Tibial nerve (tissue), 4 donors: ENCODE data around the gene PDE1C.

Experiments
- CTCF ChIP-seq, 5 experiments: fragments of 200-600 bp in 3 of 5; fragments of 450-650 bp in 2 of 5; sonication (generic) in 3 of 5; IDR thresholded peaks; one replicate each; pipeline ENCODE4 v1.5.1; 2016 to 2019; ENCODE audit warnings: antibody characterized with exemption in 5 of 5, mild to moderate bottlenecking in 3 of 5, moderate library complexity in 2 of 5
- EP300 ChIP-seq, 2 donors: sonication (generic); formaldehyde crosslinking; IDR thresholded peaks; one replicate each; pipeline ENCODE4 v1.6.1; 2017; ENCODE audit warnings: antibody characterized with exemption in 2 of 2, mild to moderate bottlenecking in 1 of 2
- POLR2A ChIP-seq, 2 donors: fragments of 450-650 bp; IDR thresholded peaks; one replicate each; pipeline ENCODE4 v1.6.1; 2017; ENCODE audit warnings: antibody characterized with exemption in 2 of 2, mild to moderate bottlenecking in 2 of 2, moderate library complexity in 2 of 2

GRCh38 chr7:32026083-32026425 is 44.2 kb downstream of the PDE1C start:
- TF ChIP-seq POLR2A (IDR thresholded peaks at IDR 0.05) (no peak), CTCF (IDR thresholded peaks at IDR 0.05) (no peak), EP300 (IDR thresholded peaks at IDR 0.05) (no peak)
